Stimulated activated CD4-positive, alpha-beta T cell treated with anti-CD3 and anti-CD28 coated beads, Interleukin-15, amount 100 ng/mL, for 24 hours (primary cell): Measurements from ENCODE around the gene DHRS3.

Experiments
- DNase-seq: peaks from one replicate; pipeline ENCODE4 v3.0.0-alpha.2; 2020

Gene DHRS3

GRCh38 chr1:12596007-12596821, 21.8 kb downstream of the DHRS3 start:
- no peak for DNase-seq

GRCh38 chr1:12595757-12596006, 22.3 kb downstream of the DHRS3 start:
- no peak for DNase-seq

- DNase-seq = peak; percentile 45
These were observed 22.8 kb downstream of the DHRS3 start for GRCh38 chr1:12594966-12595756.

- no peak for DNase-seq
These were observed 23.5 kb downstream of the DHRS3 start for GRCh38 chr1:12594490-12594889.

- no peak for DNase-seq
These were observed 24.4 kb downstream of the DHRS3 start for GRCh38 chr1:12593621-12594066.

- no peak for DNase-seq
These were observed 25.5 kb downstream of the DHRS3 start for GRCh38 chr1:12592496-12592895.

- DNase-seq = no peak
These were observed 26.6 kb downstream of the DHRS3 start for GRCh38 chr1:12591267-12591938.

- DNase-seq = no peak
These were observed 29.3 kb downstream of the DHRS3 start for GRCh38 chr1:12588695-12589094.

GRCh38 chr1:12587981-12588640, 29.9 kb downstream of the DHRS3 start:
- DNase-seq = no peak

DNA sequence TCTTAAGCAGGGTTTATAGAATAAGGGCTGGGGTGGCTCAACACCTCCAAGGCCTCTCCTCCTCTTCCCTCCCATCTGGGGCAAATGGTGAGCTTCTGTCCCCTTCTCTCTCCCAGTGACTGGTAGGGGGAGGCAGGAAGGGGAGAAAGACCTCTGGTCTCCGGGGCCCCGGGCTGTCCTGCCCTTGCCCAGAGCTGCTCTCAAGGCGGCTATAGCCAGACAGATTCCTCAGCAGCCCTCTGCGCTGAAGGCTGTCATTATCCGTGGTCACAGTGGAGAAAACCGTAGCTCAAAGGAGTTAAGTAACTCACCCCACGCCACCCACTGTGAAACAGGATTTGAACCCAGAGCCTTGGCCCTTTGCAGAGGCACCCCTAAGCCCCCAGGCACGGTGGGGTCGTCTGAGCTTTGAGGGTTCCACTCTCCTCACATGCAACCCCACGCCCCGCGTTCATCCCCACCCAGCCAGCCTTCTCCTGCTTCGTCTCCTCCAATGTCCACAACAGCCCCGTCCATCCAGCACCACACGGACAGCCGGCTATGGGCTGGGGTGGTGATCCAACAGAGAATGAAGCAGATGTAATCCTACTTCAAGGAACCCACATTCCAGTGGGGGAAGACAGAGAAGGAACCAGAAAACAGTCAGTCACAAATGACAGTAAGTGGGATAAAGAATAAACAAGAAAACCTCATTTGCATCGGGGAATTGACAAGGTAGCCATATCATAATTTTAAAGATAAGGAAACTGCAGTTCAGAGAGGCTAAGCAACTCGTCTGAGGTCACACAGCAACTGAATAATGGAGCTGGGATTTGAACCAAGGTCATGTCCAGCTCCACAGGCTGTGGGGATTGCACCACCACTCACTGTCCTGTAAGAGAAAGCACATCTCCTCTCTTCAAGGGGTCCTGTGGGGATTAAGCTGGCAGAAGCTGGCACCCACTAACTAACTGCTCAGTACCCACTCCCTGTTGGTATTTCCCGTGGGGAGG, 31.8 kb downstream of the DHRS3 start:
- no peak for DNase-seq

- DNase-seq = no peak
These were observed 32.5 kb downstream of the DHRS3 start for GRCh38 chr1:12585536-12585935.

DNA sequence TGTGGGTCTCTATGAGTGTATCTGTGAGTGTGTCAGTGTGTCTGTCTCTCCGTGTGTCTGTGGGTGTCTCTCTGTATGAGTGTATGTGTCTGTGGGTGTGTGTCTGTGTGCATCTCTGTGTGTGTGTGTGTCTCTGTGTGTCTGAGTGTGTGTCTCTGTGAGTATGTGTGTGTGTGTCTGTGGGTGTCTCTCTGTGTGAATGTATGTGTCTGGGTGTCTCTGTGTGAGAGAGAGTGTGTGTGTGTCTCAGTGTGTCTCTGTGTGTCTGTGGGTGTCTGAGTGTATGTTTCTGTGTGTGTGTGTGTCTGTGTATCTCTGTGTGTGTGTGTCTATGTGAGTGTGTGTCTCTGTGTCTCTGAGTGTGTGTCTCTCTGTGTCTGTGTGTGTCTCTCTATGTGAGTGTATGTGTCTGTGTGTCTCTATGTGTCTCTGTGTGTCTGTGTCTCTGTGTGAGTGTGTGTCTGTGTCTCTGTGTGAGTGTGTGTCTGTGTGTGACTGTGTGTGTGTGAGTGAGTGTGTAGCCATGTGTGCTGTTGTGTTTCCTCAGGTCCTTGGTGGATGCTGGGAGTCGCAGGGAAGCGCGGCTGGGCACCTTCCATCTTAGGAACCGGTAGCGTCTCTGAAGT, 33.0 kb downstream of the DHRS3 start:
- DNase-seq = no peak

DNA sequence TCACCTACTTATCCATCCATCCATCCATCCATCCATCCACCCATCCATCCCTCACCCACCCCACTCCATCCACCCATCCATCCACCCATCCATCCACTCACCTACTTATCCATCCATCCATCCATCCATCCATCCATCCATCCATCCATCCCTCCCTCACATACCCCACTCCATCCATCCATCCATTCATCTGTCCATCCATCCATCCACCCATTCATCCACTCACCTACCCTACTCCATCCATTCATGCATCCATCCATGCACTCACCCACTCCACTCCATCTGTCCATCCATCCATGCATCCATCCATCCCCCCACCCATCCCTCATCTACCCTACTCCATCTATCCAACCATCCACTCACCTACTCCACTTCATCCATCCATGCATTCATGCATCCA, 34.5 kb downstream of the DHRS3 start:
- DNase-seq = no peak

DNA sequence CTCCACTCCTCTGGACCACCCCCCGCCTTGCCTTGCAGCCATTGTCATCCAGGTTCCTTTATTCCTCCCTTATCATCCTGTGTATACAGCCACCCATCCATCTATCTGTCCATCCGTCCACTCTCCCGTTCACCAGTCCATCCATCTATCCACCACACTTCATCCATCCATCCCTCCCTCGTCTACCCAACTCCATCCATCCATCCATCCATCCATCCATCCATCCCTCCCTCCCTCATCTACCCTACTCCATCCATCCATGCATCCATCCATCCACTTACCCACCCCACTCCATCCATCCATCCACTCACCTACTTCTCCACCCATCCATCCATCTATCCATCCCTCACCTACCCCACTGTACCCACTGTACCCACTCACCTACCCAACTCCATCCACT, 35.4 kb downstream of the DHRS3 start:
- DNase-seq = no peak

GRCh38 chr1:12581179-12581578, 36.8 kb downstream of the DHRS3 start:
- DNase-seq = no peak

- no peak for DNase-seq
These were observed 37.7 kb downstream of the DHRS3 start for GRCh38 chr1:12580054-12580887.

DNA sequence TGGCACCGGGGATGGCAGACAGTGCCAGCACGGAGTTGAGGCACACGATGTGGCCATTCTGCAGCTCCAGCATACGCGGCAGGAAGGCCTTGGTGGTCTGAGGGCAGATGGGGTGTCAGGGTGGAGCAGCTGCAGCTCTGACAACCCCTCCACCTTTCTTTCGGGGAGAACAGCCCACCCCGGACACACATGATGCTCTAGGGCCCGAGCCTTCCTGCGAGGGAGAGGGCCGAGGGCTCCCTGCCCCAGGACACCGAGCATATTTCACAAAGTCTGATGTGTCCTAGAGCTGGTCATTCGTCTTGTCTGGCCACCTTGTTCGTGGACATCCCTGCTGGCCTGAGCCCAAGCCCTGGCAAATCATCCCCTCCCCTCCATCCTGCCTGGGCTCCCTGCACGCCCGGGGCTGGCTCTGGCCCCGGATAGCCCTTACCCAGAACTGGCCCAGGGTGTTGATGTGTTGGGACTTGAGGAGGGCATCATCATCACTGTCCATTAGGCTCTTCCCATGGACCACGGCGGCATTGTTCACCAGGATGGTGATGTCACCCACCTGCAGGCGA, 39.1 kb downstream of the DHRS3 start:
- no peak for DNase-seq

DNA sequence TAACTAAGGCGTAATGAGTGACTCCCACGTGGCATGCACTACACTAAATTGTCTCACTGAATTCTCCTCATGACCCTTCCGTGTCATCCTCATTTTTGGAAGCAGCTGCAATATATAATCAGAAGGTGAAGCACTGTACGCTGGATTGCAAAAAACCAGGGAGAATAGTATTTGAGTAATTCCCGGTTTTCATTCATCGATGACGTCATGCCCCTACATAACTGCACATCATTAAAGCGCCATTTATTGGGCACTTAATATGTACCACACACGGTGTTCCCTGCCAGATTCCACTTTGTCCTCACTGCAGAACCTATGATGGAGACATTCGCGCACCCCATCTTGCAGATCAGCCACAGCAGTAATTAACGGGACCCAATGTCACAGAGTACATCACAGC, 41.0 kb downstream of the DHRS3 start:
- no peak for DNase-seq

DNA sequence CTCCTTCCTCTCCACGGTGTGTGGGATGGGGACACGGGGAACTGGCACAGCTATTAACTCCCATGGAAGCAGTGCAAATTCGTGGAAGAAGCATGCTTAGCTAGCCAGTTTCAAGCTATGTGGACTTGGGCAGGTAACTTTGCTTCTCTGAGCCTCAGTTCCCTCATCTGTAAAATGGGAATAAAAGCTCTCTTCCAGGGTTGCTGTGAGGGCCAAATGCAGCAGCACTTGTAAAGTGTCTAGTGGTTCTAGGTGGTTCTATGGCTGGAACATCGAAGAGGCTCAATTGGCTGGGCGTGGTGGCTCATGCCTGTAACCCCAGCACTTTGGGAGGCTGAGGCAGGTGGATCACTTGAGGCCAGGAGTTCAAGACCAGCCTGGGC, 43.3 kb downstream of the DHRS3 start:
- no peak for DNase-seq
